Measurements from ENCODE around the gene PTPRJ.

PTPRJ gene

GRCh38 chr11:48093795-48094642, 113.7 kb downstream of the PTPRJ start:
- no peak for DNase-seq (ENCODE audit: low read depth in 2 of 2)

- DNase-seq (ENCODE audit: low read depth in 2 of 2), result no peak
Measured at GRCh38 chr11:48094643-48095339, 114.4 kb downstream of the PTPRJ start.

GRCh38 chr11:48095779-48096470, 115.6 kb downstream of the PTPRJ start:
- no peak for DNase-seq (ENCODE audit: low read depth in 2 of 2)

GRCh38 chr11:48096588-48097525, 116.5 kb downstream of the PTPRJ start:
- no peak for DNase-seq (ENCODE audit: low read depth in 2 of 2)

- DNase-seq (ENCODE audit: low read depth in 2 of 2), result no peak
Measured at GRCh38 chr11:48098024-48098423, 117.7 kb downstream of the PTPRJ start.

- no peak for DNase-seq (ENCODE audit: low read depth in 2 of 2)
Measured at GRCh38 chr11:48099916-48100446, 119.6 kb downstream of the PTPRJ start.

GRCh38 chr11:48101044-48101733, 120.8 kb downstream of the PTPRJ start:
- no peak for DNase-seq (ENCODE audit: low read depth in 2 of 2)

GRCh38 chr11:48101958-48102357, 121.6 kb downstream of the PTPRJ start:
- no peak for DNase-seq (ENCODE audit: low read depth in 2 of 2)

- no peak for DNase-seq (ENCODE audit: low read depth in 2 of 2)
Measured at GRCh38 chr11:48103621-48104567, 123.5 kb downstream of the PTPRJ start.

- no peak for DNase-seq (ENCODE audit: low read depth in 2 of 2)
Measured at GRCh38 chr11:48104568-48104924, 124.2 kb downstream of the PTPRJ start.

GRCh38 chr11:48105096-48105990, 125.0 kb downstream of the PTPRJ start:
- DNase-seq (ENCODE audit: low read depth in 2 of 2), result no peak

- DNase-seq (ENCODE audit: low read depth in 2 of 2), result no peak
Measured at GRCh38 chr11:48106166-48106565, 125.8 kb downstream of the PTPRJ start.

GRCh38 chr11:48107188-48107704, 126.9 kb downstream of the PTPRJ start:
- DNase-seq (ENCODE audit: low read depth in 2 of 2), result no peak

- DNase-seq (ENCODE audit: low read depth in 2 of 2), result no peak
Measured at GRCh38 chr11:48108231-48109045, 128.1 kb downstream of the PTPRJ start.

GRCh38 chr11:48109046-48109666, 128.8 kb downstream of the PTPRJ start:
- no peak for DNase-seq (ENCODE audit: low read depth in 2 of 2)

GRCh38 chr11:48110509-48110766, 130.1 kb downstream of the PTPRJ start:
- no peak for DNase-seq (ENCODE audit: low read depth in 2 of 2)

- DNase-seq (ENCODE audit: low read depth in 2 of 2), result no peak
Measured at GRCh38 chr11:48111891-48112290, 131.5 kb downstream of the PTPRJ start.
